Muscle of back (tissue), 11 donors: ENCODE results near the gene RPL18A. TPM values are rescaled to one million over a fixed set of nuclear protein-coding genes. Genes with fewer than 3 reads are reported as not detected.
"Not testable (repeated sequence)": the region's sequence is repeated elsewhere in the genome, so short reads cannot be mapped to it uniquely, and the experiment has no call there.

Experiments
- DNase-seq, 3 donors: peaks; one replicate each; pipeline versions ENCODE4 v3.0.0 to v3.0.0-alpha.2; 2013
- polyA plus RNA-seq, 10 donors: library from polyadenylated mRNA; unstranded; fragments of 120-200 nt; gene quantifications; one replicate each; pipeline ENCODE4 v1.2.1, GENCODE V29; 2013; ENCODE audit not compliant: insufficient read length in 10 of 10

The RPL18A gene
- polyA plus RNA-seq, 10 donors = 1,678 to 3,130 (median 2,192) TPM

- no peak for DNase-seq
Measured at GRCh38 chr19:17863520-17864182, 3.9 kb downstream of the RPL18A start.

- DNase-seq = no peak
Measured at GRCh38 chr19:17865364-17866311, 5.9 kb downstream of the RPL18A start.

GRCh38 chr19:17866312-17866963 is 6.7 kb downstream of the RPL18A start:
- DNase-seq = no peak

DNA sequence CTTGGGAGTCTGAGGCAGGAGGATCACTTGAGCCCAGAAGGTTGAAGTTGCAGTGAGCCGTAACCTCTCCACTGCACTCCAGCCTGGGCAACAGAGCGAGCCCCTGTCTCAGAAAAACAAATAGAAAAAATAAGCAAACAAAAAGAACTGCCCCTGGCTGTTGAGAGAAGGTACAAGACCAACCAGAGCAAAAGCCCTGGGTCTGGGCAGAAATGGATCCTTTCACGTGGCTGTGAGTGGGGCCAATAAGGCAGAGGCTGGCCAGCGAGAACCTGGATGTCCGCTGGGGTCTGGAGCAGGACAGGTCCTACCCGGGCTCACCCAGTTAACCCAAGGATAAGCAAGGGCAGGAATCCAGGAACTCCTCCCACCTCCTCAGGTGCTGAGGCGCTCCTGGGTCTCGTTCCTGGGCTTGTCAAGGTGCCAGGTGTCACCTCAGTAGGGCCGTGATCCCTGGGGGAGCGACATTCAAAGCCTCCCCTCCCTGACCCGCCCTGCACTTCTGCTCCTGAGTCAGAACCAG is 7.3 kb downstream of the RPL18A start:
- DNase-seq = no peak

- no peak for DNase-seq
Measured at GRCh38 chr19:17868669-17869068, 9.0 kb downstream of the RPL18A start.

GRCh38 chr19:17869114-17869608 is 9.5 kb downstream of the RPL18A start:
- no peak for DNase-seq

GRCh38 chr19:17871032-17871877 is 11.5 kb downstream of the RPL18A start:
- no peak for DNase-seq

DNA sequence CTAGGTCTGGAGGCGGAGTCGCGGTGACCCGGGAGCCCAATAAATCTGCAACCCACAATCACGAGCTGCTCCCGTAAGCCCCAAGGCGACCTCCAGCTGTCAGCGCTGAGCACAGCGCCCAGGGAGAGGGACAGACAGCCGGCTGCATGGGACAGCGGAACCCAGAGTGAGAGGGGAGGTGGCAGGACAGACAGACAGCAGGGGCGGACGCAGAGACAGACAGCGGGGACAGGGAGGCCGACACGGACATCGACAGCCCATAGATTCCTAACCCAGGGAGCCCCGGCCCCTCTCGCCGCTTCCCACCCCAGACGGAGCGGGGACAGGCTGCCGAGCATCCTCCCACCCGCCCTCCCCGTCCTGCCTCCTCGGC is 12.2 kb downstream of the RPL18A start, which contains the start of gene SLC5A5:
Gene SLC5A5 (plus strand): TSS at position 68 of the 373 bp plus-strand sequence. CDS start 375 bp downstream, outside the sequence.
- DNase-seq = no peak

- no peak for DNase-seq
Measured at GRCh38 chr19:17872251-17873001, 12.7 kb downstream of the RPL18A start.

DNA sequence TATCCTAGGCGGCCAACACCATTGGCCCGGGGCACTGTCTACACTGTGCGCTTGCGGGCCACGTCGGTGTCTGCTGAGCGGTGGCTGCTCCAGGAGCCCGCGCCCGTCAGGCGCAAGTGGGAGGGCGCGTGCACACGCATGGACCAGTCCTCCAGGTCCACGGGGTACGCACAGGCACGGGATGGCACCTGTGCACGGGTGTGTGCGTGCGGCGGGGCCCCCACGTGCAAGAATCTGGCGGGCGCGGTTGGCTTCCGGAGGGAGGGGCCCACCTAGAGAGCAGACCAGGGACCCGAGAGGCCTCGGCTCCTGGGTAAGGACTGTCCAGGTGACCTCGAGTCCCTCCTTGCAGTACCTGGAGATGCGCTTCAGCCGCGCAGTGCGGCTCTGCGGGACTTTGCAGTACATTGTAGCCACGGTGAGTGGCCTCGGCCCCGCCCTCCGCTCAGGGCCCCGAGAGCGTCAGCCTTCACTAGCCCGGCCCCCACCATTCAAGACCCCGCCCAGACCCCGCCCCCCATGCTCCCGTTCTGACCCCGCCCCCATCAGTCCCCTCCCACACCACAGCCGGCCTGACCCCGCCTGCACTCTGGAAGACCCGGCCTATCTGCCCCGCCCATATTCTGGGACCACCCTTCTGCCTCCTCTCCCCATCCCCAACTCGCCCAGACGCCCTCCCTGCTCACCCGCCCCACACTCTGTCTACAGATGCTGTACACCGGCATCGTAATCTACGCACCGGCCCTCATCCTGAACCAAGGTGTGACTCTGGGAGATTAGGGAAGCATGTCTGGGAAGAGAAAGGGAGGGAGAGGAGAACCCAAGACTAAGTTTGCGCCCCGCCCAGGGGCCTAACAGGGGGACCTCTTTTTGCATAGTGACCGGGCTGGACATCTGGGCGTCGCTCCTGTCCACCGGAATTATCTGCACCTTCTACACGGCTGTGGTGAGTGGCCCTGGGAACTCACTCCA is 14.4 kb downstream of the RPL18A start:
- DNase-seq = no peak

- DNase-seq = no peak
Measured at GRCh38 chr19:17874758-17875135, 15.0 kb downstream of the RPL18A start.

DNA sequence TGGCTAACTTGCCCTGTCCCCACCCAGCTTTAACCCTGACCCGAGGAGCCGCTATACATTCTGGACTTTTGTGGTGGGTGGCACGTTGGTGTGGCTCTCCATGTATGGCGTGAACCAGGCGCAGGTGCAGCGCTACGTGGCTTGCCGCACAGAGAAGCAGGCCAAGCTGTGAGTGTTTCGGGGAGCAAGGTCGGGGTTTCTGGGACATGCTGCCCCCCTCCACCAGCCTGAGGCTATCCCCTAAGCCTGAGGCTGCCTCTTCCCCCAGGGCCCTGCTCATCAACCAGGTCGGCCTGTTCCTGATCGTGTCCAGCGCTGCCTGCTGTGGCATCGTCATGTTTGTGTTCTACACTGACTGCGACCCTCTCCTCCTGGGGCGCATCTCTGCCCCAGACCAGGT is 18.0 kb downstream of the RPL18A start:
- DNase-seq = no peak

DNA sequence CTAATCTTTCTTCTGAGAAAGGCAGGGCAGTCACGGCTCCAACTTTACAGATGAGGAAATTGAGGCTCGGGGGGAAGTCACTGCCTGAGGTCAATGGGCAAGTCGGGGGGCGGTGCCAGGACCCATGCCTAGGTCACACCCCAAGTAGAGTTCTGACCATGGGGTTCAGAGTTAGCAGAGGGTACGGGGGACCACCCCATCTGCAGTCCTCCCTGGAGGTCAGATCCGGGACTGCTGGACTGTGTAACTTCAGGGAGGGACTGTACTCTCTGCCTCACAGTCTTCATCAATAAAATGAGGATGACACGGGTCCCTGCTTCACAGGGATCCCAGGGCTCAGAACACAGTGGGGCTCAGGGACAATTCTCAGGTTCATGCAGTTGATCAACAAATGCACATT is 19.8 kb downstream of the RPL18A start:
- DNase-seq = no peak

- DNase-seq = no peak
Measured at GRCh38 chr19:17881701-17882100, 22.0 kb downstream of the RPL18A start.

GRCh38 chr19:17883627-17884410 is 24.1 kb downstream of the RPL18A start:
- DNase-seq = no peak

DNA sequence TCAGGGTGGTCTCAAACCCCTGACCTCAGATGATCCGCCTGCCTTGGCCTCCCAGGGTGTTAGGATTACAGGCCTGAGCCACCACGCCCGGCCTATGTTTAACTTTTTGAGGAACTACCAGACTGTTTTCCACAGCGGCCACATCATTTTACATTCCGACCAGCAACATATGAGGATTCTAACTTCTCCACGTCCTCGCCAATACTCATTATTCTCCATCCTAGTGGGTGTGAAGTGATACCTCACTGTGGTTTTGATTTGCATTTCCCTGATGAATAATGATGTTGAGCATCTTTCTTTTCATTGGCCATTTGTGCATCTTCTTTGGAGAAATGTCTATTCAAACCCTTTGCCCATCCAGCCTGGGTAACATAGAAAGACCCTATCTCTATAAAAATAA is 26.8 kb downstream of the RPL18A start:
- no peak for DNase-seq

GRCh38 chr19:17887221-17887620 is 27.5 kb downstream of the RPL18A start:
- not testable (repeated sequence) for DNase-seq

GRCh38 chr19:17888260-17888659 is 28.6 kb downstream of the RPL18A start:
- no peak for DNase-seq
